T-helper 1 cell (primary cell): ENCODE results near the gene CCSER1.
A peak's percentile ranks its signal among the peaks of the same experiment; 100 is the strongest.
"Not testable (repeated sequence)": the region's sequence is repeated elsewhere in the genome, so short reads cannot be mapped to it uniquely, and the experiment has no call there.

Source experiments
- DNase-seq, 5 donors: peaks; one replicate each; pipeline ENCODE4 v3.0.0-alpha.2; 2012 to 2020

The CCSER1 gene

DNA sequence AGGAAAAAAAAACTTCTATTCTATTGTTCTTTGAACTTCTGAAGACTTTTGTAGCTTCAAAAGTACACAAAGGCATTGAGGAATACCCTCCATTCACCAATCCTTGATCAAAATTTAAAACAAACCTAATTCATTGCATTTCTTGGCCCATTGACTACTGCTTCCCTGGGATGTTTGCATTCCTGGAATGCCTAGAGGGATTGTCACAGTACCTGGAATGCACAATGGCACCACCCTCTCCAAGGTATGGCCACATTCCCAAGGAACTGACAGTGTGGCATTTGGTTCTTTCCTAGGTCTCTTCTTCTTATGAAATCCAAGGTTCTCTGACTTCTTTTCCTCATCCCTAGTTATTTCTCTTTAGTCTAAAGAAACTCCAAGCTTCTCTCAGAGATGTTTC, 600.7 kb downstream of the CCSER1 start:
- no peak for DNase-seq

GRCh38 chr4:90730752-90731151, 603.6 kb downstream of the CCSER1 start:
- no peak for DNase-seq

- DNase-seq = no peak
Observed at GRCh38 chr4:90733211-90733610, 606.0 kb downstream of the CCSER1 start.

GRCh38 chr4:90745176-90745575, 618.0 kb downstream of the CCSER1 start:
- DNase-seq = no peak

GRCh38 chr4:90753068-90753467, 625.9 kb downstream of the CCSER1 start:
- DNase-seq = no peak

GRCh38 chr4:90757534-90758060, 630.4 kb downstream of the CCSER1 start:
- DNase-seq = no peak

DNA sequence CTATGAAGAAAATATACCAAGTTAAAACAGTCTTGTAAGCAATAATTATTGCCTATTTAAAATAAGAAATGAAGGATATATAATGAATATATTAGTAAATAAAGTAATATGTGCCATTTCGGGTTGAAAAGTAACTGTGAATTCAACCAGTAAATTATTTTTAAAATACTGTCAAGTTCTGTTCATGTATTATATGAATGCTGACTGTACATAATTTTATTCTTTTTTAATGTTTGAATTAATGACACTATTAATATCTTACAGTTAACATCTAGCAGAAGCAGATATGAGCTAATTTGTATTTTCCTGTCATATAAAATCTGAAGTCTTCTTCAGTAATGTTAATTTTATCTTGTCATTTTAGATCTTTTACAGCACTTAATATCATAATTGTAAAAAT, 632.9 kb downstream of the CCSER1 start:
- DNase-seq = no peak

DNA sequence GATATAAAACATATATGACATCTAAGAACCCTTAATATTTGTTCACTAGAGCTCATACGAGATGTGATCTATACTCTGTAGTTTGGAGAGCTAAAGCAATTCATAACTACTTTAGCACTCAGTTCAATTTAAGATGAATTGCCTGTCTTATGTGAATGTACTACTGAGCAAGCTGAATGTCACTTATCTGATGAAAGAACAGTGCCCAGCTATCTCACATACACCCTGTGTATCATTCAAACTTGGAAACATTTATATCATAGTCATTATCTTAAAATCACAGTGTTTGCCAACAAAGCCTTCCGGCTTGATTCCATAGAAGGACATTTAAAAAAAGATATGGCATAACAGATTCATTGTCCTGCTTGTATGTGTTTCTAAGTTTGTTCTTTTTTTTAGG, 639.6 kb downstream of the CCSER1 start:
- no peak for DNase-seq

- DNase-seq = no peak
Observed at GRCh38 chr4:90769251-90769650, 642.1 kb downstream of the CCSER1 start.

DNA sequence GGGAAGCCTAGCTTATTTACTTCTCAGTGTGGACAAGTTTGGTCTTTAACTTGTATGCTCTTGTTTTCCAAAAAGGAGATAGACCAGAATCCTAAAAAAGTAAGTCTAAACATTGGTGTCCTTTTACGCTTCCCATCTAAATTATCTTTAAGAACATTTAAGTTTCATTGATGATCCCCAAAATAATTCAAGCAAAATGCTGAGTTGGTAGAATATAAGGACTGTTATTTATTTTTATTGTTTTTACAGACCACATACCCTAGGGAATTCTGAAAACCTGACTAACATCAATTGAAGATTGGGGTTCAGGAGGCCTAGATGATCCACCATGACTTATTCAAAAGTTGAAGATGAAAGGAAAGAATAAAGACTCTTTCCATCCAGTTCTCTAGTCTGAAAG, 653.0 kb downstream of the CCSER1 start:
- DNase-seq = no peak

DNA sequence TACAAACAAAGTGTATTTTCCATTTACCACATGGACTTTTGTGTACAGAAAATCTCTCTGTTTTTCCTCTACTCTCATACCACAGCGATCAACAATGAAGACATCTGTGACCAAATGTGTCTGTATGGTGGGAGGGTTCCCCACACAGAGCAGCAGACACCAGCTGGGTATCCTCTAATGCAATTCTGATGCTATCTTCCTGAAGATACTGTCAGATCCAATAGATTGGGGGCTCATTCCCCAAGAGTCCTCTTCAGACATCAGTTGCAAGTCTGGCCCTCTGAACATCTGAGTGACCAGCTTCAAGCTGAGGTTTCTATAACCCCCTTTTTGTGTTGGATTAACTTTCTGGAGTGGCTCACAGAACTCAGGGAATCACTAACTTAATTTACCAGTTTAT, 659.4 kb downstream of the CCSER1 start:
- no peak for DNase-seq

DNA sequence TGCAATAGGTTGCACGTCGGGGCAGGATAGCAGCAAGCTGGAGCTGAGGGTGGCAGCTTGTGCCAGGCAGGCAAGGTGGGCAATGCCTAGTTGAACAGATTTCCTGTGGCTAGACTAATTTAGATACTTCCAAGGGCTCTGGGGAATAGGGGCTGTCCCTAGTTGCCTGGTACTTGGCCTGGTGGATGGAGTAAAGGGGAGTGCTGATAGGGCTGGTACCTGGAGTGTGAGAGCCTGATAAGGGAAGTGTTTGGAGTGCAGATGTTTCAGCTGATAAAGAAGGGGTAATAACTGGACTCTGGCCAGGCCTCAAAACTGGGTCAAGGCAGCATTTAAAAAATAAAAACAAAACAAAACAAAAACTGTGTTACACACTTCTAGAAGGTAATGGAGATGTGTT, 665.5 kb downstream of the CCSER1 start:
- DNase-seq = peak in 1 of 5 donors; percentile 0

DNA sequence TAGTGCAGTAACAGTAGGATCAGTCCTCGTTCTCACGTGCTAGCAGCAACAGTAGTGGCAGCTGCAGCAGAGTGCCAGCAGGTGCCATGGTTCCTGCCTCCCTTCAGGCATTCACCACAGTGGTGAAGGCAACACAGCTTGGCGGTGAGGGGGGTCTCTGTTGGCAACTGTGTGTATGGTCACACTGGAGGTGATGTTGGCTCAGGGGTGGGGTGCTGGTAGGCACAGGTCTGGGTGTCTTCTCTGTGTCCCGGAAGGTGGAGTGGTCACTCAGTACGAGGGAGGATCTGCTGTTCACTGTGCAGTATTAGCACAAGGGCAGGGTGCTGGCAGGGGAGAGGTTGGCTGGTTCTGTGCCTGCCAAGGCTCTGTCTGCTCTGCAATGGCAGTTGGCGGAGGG, 671.8 kb downstream of the CCSER1 start:
- no peak for DNase-seq

- DNase-seq = no peak
Observed at GRCh38 chr4:90799895-90800294, 672.7 kb downstream of the CCSER1 start.

DNA sequence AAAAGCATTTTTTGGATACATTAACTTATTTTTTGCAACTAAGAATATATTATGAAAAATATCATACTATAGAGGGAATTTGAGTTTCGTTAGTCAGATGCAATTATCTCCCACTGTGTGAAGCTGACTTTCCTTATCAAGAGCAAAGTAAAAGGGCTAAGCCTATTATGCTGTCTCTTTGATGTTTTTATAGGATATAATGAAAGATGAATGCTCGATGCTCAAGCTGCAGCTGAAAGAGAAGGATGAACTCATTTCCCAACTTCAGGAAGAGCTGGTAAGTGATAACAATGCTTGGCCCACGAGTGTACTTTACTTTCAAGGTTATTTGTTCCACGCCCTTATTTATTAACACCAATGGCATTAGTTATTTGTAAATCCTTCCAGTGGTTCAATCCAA, 688.4 kb downstream of the CCSER1 start:
- no peak for DNase-seq

- no peak for DNase-seq
Observed at GRCh38 chr4:90816754-90817153, 689.6 kb downstream of the CCSER1 start.

DNA sequence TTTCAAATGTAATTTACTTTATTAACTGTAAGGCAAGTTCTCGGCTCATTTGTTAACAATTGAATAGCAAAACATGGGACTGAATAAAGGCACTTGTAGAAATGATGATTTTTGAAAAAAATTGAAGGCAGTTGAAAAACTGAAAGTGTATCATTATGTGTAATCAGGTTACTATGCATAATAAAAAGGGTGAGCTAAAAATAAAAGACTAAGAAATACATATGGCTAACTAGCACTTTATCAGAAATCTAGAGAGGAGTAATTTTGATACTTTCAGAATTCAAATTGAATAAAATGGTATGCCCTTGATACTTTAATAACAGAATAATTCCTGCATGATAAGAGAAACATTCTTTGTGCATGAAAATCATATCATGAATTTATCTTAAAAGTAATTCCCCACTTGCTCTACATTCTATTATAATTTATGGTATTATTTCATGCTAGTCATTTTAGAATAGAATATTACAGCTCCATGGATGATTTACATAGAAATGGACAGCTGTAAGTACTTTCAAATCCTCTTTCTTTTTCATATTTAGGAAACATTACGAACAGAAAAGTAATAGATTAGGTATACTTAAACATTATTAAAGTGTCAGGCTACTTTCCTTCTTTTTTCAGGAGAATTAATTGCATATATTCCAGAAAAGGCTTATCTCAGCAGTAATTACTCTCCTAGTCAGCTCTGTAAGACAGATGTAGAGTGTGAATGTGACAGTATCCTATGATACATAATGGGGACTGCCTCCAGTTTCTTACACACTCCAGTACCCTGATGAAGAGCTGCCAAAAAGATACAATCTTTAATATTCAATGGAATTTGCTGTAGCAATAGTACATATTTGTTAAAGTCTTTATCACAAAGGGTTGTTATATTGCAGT, 697.3 kb downstream of the CCSER1 start:
- DNase-seq = no peak

GRCh38 chr4:90825849-90826248, 698.7 kb downstream of the CCSER1 start:
- no peak for DNase-seq

GRCh38 chr4:90833706-90834105, 706.5 kb downstream of the CCSER1 start:
- DNase-seq = no peak

- DNase-seq = no peak
Observed at GRCh38 chr4:90837241-90837640, 710.0 kb downstream of the CCSER1 start.

GRCh38 chr4:90838859-90839258, 711.7 kb downstream of the CCSER1 start:
- DNase-seq = not testable (repeated sequence)

GRCh38 chr4:90840291-90840690, 713.1 kb downstream of the CCSER1 start:
- DNase-seq = no peak

- no peak for DNase-seq
Observed at GRCh38 chr4:90840828-90841227, 713.6 kb downstream of the CCSER1 start.

- no peak for DNase-seq
Observed at GRCh38 chr4:90841676-90842075, 714.5 kb downstream of the CCSER1 start.

GRCh38 chr4:90842960-90843359, 715.8 kb downstream of the CCSER1 start:
- no peak for DNase-seq
